Suprapubic skin (tissue), 4 donors: ENCODE results near the gene ZNF385D.

Source experiments
- POLR2A ChIP-seq, 2 donors: fragments of 450-650 bp; IDR thresholded peaks; one replicate each; pipeline ENCODE4 v1.6.1; 2017; ENCODE audit warnings: antibody characterized with exemption in 2 of 2, mild to moderate bottlenecking in 2 of 2, moderate library complexity in 2 of 2
- POLR2AphosphoS5 ChIP-seq, 3 donors: sonication (generic); formaldehyde crosslinking; IDR thresholded peaks; one replicate each; pipeline ENCODE4 v1.6.1; 2017; ENCODE audit warnings: antibody characterized with exemption in 3 of 3
- TF ChIP-seq, protein P1 (sequence below), 2 donors: fragments of 200-600 bp in 1 of 2; fragments of 450-650 bp in 1 of 2; sonication (generic) in 1 of 2; IDR thresholded peaks; one replicate each; pipeline ENCODE4 v1.5.1; 2016 to 2019; ENCODE audit warnings: antibody characterized with exemption in 2 of 2, mild to moderate bottlenecking in 1 of 2, moderate library complexity in 1 of 2

DNA sequence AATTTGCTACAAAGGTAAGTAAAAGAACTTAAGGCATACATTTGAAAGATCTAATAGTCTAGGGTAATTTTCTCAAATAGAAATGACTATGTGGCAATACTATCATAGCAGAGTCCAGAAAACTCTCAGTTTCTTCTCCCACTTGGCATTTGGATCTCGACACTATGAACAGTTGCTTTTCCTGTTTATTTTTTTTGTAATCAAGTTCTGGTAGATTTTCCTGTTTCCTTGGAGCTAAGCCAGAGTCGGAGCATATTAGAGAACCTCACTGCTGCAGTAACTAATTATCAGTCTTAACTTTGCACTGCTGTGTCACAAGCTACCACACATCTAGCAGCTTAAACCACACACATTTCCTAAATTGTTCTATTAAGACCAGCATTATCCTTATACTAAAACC lies 44.9 kb upstream of the ZNF385D start:
- no peak for TF ChIP-seq POLR2A (IDR thresholded peaks at IDR 0.05)
- TF ChIP-seq POLR2AphosphoS5 (IDR thresholded peaks at IDR 0.05): no peak
- TF ChIP-seq, protein P1, sequence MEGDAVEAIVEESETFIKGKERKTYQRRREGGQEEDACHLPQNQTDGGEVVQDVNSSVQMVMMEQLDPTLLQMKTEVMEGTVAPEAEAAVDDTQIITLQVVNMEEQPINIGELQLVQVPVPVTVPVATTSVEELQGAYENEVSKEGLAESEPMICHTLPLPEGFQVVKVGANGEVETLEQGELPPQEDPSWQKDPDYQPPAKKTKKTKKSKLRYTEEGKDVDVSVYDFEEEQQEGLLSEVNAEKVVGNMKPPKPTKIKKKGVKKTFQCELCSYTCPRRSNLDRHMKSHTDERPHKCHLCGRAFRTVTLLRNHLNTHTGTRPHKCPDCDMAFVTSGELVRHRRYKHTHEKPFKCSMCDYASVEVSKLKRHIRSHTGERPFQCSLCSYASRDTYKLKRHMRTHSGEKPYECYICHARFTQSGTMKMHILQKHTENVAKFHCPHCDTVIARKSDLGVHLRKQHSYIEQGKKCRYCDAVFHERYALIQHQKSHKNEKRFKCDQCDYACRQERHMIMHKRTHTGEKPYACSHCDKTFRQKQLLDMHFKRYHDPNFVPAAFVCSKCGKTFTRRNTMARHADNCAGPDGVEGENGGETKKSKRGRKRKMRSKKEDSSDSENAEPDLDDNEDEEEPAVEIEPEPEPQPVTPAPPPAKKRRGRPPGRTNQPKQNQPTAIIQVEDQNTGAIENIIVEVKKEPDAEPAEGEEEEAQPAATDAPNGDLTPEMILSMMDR (IDR thresholded peaks at IDR 0.05): no peak
